IPS-18a (cell line): ENCODE data around the gene BMP6.

Experiments used
- H3K27ac ChIP-seq: one replicate; pipeline ENCODE4 v1.5.1; 2013; ENCODE audit warnings: low read length
- H3K27me3 ChIP-seq: one replicate; pipeline ENCODE4 v1.6.1; 2013; ENCODE audit warnings: mild to moderate bottlenecking, low read length; ENCODE audit not compliant: control insufficient read depth, insufficient read depth
- H3K36me3 ChIP-seq: one replicate; pipeline ENCODE4 v1.6.1; 2013; ENCODE audit warnings: low read depth, low read length; ENCODE audit not compliant: control insufficient read depth
- H3K4me1 ChIP-seq: one replicate; pipeline ENCODE4 v1.6.1; 2013; ENCODE audit warnings: low read depth, low read length; ENCODE audit not compliant: control insufficient read depth
- H3K4me3 ChIP-seq: one replicate; pipeline ENCODE4 v1.5.1; 2013; ENCODE audit warnings: low read length
- H3K9ac ChIP-seq: one replicate; pipeline ENCODE4 v1.6.1; 2013; ENCODE audit warnings: mild to moderate bottlenecking, low read length, moderate library complexity
- H3K9me3 ChIP-seq: one replicate; pipeline ENCODE4 v1.6.1; 2013; ENCODE audit warnings: low read depth, low read length; ENCODE audit not compliant: control insufficient read depth

Gene BMP6

GRCh38 chr6:7846966-7847818 lies 121.3 kb downstream of the BMP6 start:
- Histone ChIP-seq H3K27ac (no peak overlapping the region), H3K9ac (no peak overlapping the region), H3K4me1 (no peaks in the 10 kb centered on the region), H3K36me3 (no peaks in the 10 kb centered on the region), H3K4me3 (no peak overlapping the region), H3K27me3 (no peaks in the 10 kb centered on the region), H3K9me3 (peaks cover 8% of the 10 kb centered on the region)

GRCh38 chr6:7848229-7848628 lies 122.3 kb downstream of the BMP6 start:
- Histone ChIP-seq H3K36me3 (no peaks in the 10 kb centered on the region), H3K9ac (no peak overlapping the region), H3K9me3 (peaks cover 8% of the 10 kb centered on the region), H3K4me3 (no peak overlapping the region), H3K27ac (no peak overlapping the region), H3K4me1 (no peaks in the 10 kb centered on the region), H3K27me3 (no peaks in the 10 kb centered on the region)

- Histone ChIP-seq H3K4me1 (no peaks in the 10 kb centered on the region), H3K27ac (no peak overlapping the region), H3K36me3 (no peaks in the 10 kb centered on the region), H3K4me3 (no peak overlapping the region), H3K9ac (no peak overlapping the region), H3K27me3 (no peaks in the 10 kb centered on the region), H3K9me3 (peaks cover 8% of the 10 kb centered on the region)
Measured at GRCh38 chr6:7851780-7852179, 125.9 kb downstream of the BMP6 start.

- Histone ChIP-seq H3K4me1 (no peaks in the 10 kb centered on the region), H3K9ac (no peak overlapping the region), H3K4me3 (no peak overlapping the region), H3K27ac (no peak overlapping the region), H3K9me3 (no peaks in the 10 kb centered on the region), H3K27me3 (no peaks in the 10 kb centered on the region), H3K36me3 (no peaks in the 10 kb centered on the region)
Measured at GRCh38 chr6:7859591-7859990, 133.7 kb downstream of the BMP6 start.

- no peak overlapping the region for H3K9ac ChIP-seq
- H3K4me3 ChIP-seq, result no peak overlapping the region
Measured at GRCh38 chr6:7865781-7866180, 139.9 kb downstream of the BMP6 start.

GRCh38 chr6:7866526-7866925 lies 140.6 kb downstream of the BMP6 start:
- H3K27ac ChIP-seq, result no peak overlapping the region
- H3K4me1 ChIP-seq, result no peaks in the 10 kb centered on the region
- no peaks in the 10 kb centered on the region for H3K9me3 ChIP-seq
- no peaks in the 10 kb centered on the region for H3K27me3 ChIP-seq
- no peak overlapping the region for H3K4me3 ChIP-seq
- no peak overlapping the region for H3K9ac ChIP-seq
- no peaks in the 10 kb centered on the region for H3K36me3 ChIP-seq

More at GRCh38 chr6:7865781-7866180, 139.9 kb downstream of the BMP6 start:
- Histone ChIP-seq H3K36me3 (no peaks in the 10 kb centered on the region), H3K9me3 (no peaks in the 10 kb centered on the region), H3K27me3 (no peaks in the 10 kb centered on the region), H3K27ac (no peak overlapping the region), H3K4me1 (no peaks in the 10 kb centered on the region)

- H3K27me3 ChIP-seq, result no peaks in the 10 kb centered on the region
- peaks cover 3% of the 10 kb centered on the region for H3K9me3 ChIP-seq
- no peaks in the 10 kb centered on the region for H3K4me1 ChIP-seq
- no peak overlapping the region for H3K27ac ChIP-seq
- no peak overlapping the region for H3K4me3 ChIP-seq
- H3K36me3 ChIP-seq, result no peaks in the 10 kb centered on the region
- H3K9ac ChIP-seq, result no peak overlapping the region
Measured at GRCh38 chr6:7868926-7869325, 143.0 kb downstream of the BMP6 start.

GRCh38 chr6:7878401-7878964 lies 152.6 kb downstream of the BMP6 start:
- no peak overlapping the region for H3K4me3 ChIP-seq
- peaks cover 32% of the 10 kb centered on the region for H3K36me3 ChIP-seq
- H3K9ac ChIP-seq, result no peak overlapping the region
- H3K27me3 ChIP-seq, result no peaks in the 10 kb centered on the region
- no peak overlapping the region for H3K27ac ChIP-seq
- no peaks in the 10 kb centered on the region for H3K4me1 ChIP-seq
- H3K9me3 ChIP-seq, result no peaks in the 10 kb centered on the region

- Histone ChIP-seq H3K9ac (no peak overlapping the region), H3K36me3 (peaks cover 37% of the 10 kb centered on the region), H3K4me3 (no peak overlapping the region), H3K27ac (no peak overlapping the region), H3K9me3 (no peaks in the 10 kb centered on the region), H3K4me1 (no peaks in the 10 kb centered on the region), H3K27me3 (no peaks in the 10 kb centered on the region)
Measured at GRCh38 chr6:7879043-7879442, 153.1 kb downstream of the BMP6 start.

- Histone ChIP-seq H3K4me3 (no peak overlapping the region), H3K9ac (no peak overlapping the region), H3K27me3 (no peaks in the 10 kb centered on the region), H3K36me3 (peaks cover 42% of the 10 kb centered on the region), H3K27ac (no peak overlapping the region), H3K9me3 (no peaks in the 10 kb centered on the region), H3K4me1 (no peaks in the 10 kb centered on the region)
Measured at GRCh38 chr6:7879579-7879978, 153.7 kb downstream of the BMP6 start.

GRCh38 chr6:7879980-7880717 lies 154.2 kb downstream of the BMP6 start:
- no peaks in the 10 kb centered on the region for H3K4me1 ChIP-seq
- no peaks in the 10 kb centered on the region for H3K9me3 ChIP-seq
- no peak overlapping the region for H3K27ac ChIP-seq
- no peaks in the 10 kb centered on the region for H3K27me3 ChIP-seq
- H3K4me3 ChIP-seq, result no peak overlapping the region
- no peak overlapping the region for H3K9ac ChIP-seq
- H3K36me3 ChIP-seq, result peaks cover 48% of the 10 kb centered on the region
